GM12864 (cell line): ENCODE data around the gene SDCCAG8.

ENCODE experiments used
- DNase-seq: peaks from one replicate; pipeline ENCODE4 v3.0.0-alpha.2; 2011; ENCODE audit warnings: low read depth
- H3K4me3 ChIP-seq: 2 replicates; pipeline ENCODE4 v1.5.1; 2011; ENCODE audit warnings: mild to moderate bottlenecking, low read depth, low read length, control low read depth
- CTCF ChIP-seq: IDR thresholded peaks from 2 replicates; pipeline ENCODE4 v1.5.1; 2011; ENCODE audit warnings: low read depth, mild to moderate bottlenecking, moderate library complexity, low read length, control low read depth, inconsistent platforms; ENCODE audit errors: missing control alignments

Gene SDCCAG8

GRCh38 chr1:243254233-243254926 is 1.5 kb upstream of the SDCCAG8 start:
- TF ChIP-seq CTCF, result no peak
- peak overlapping the region; percentile 99 for H3K4me3 ChIP-seq
- DNase-seq, result no peak

DNA sequence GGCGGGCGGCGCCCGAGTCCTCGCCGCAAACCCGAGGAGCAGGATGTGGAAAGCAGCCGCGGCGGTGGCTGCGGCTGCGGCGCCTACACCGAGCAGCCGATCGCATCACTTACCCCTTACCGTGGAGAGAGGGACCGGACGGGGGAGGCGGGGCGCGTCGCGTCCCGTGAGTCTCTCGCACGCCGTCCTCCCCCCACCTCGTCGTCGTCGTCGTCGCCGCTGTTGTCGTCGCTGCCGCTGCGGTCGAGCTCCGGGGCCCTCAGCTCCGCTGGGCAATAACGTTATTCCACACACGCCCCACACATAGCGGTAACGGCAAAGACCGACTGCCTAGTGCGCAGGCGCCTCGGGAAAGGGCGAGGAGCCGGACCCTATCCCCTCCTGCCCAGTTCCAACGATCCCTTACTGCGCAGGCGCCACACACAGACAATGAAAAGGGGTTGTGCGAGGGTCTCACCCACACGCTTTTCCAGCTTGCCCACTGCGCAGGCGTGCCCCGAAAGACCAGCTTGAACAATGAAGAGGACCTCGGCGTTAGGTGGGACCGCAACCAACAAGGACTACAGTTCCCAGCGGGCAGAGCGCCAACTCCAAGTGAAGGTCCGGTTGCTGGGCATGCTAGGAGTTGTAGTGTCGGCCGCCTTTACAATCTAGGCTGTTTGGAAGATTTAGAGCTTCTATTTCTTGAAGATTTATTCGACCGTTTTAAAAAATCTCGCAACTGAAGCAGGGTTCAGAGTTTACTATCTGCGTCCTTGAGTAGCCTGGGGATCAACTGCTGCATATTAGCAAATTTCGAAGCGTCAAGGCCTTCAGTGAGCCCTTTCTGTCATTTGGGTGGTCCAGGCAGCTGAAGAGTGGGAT is 682 bp upstream of the SDCCAG8 start, which contains the start of gene CEP170:
Gene CEP170 (minus strand): TSS at position 355 of the 864 bp plus-strand sequence. CDS start 30,001 bp downstream, outside the sequence.
- peak within 1 kb of the TSS; percentile 99 for H3K4me3 ChIP-seq
- DNase-seq, result peak; percentile 95
- TF ChIP-seq CTCF, result no peak

GRCh38 chr1:243256590-243256989 is 749 bp downstream of the SDCCAG8 start:
- H3K4me3 ChIP-seq, result peak overlapping the region; percentile 99
- no peak for DNase-seq
- TF ChIP-seq CTCF, result no peak

GRCh38 chr1:243257189-243257588 is 1.3 kb downstream of the SDCCAG8 start:
- H3K4me3 ChIP-seq, result no peak overlapping the region; the same call in 1 of the 2 replicates

GRCh38 chr1:243258731-243259130 is 2.9 kb downstream of the SDCCAG8 start:
- TF ChIP-seq CTCF, result no peak
- DNase-seq, result no peak
- H3K4me3 ChIP-seq, result no peak overlapping the region

More at GRCh38 chr1:243257189-243257588, 1.3 kb downstream of the SDCCAG8 start:
- no peak for DNase-seq
- TF ChIP-seq CTCF, result no peak

DNA sequence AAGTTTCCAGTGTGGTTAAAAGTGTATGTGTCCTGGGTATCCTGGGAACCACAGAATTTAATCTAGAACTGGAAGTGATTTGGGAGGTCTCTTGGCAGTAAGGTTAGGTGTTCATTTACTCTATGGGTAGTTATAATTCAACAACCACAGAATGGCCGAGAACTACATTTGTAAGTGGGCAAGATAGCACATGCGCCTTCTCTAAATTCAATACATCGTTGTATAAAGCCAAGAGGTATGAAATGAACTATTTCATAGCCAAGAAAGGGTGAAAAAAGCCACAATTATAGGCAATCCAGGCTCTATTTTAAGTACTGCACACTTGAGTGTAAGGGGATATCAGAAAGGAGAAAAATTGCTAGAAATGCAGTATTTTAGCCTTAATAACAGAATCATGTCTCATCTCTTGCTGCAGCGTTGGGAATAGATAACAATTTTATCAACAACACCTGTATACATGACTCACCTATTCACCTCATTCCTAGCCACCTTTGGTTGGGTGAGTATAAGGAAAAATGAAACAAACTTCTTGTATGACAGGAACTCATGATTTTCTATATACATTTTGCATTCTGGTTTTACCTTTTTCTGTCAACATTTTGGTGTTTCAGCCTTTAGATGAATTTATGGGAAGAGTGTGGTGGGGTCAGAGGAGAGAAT is 4.5 kb downstream of the SDCCAG8 start:
- DNase-seq, result no peak
- TF ChIP-seq CTCF, result no peak
- H3K4me3 ChIP-seq, result no peak overlapping the region
